DMS153 (cell line): ENCODE data around the gene BTBD9.

Source experiments
- DNase-seq: peaks from one replicate; lab custom pipeline; 2025; lab: John Stamatoyannopoulos, UW

Gene BTBD9

DNA sequence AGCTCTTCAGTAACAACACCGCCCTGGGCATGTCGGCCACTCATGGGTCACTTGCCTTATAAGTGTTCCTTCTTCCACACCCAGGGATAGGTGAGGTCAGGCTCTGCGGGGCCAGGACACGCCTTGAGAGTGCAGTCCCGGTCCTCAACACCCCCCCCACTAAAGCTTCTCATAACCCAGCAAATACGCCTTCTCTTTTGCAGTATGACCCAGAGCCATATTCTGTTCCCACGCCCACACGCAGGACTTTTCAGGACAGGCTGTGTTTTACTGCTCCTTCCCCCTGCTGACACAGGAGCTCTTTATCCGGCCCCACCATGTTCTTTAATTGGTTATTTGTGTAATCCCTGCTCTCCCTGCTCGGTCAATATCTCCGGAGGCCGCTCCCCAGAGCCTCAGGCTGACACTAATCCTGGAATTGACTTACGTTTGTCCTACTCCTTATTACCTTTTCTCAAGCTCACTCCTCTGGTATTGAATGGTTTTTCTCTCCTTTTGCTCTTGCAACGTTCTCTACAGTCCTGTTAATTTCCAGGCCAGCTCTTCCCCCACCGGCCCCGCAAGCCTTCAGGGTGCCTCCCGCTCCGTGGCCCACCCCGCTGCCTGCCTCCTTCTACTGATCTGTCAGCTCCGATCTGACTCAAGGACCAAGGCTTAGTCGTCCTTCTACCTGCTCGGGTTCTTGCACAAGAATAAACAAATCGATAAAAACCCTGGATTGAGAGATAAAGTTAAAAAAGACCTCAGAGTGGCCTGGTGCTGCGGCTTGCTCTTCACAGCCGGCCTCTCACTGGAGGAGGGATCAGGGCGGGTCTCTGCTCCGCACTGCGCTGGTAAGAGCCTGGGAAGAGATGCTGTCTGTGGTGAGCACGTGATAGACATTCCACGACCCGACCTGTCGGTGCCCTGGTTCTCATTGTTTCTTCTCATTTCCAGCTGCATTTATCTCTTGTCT is 462.7 kb downstream of the BTBD9 start:
- no peak for DNase-seq

DNA sequence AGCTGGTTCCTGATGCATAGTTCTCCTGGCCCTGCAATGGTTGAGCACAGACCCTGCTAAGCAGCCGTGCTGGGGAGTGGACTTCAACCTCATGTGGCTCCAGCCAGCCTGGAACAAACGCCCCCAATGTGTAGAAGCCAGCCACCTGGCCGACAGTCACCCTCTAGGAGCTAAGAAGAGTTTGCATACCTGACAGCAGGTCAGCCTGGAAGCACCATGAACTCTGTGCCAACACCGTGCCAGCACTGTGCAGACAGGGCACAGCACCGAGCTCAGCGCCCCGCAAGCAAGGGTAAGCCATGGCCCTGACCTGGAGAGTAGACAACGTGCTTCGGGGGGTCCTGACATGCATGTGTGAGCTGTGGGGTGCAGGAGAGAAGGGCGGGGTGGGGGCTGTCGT is 463.9 kb downstream of the BTBD9 start:
- no peak for DNase-seq

DNA sequence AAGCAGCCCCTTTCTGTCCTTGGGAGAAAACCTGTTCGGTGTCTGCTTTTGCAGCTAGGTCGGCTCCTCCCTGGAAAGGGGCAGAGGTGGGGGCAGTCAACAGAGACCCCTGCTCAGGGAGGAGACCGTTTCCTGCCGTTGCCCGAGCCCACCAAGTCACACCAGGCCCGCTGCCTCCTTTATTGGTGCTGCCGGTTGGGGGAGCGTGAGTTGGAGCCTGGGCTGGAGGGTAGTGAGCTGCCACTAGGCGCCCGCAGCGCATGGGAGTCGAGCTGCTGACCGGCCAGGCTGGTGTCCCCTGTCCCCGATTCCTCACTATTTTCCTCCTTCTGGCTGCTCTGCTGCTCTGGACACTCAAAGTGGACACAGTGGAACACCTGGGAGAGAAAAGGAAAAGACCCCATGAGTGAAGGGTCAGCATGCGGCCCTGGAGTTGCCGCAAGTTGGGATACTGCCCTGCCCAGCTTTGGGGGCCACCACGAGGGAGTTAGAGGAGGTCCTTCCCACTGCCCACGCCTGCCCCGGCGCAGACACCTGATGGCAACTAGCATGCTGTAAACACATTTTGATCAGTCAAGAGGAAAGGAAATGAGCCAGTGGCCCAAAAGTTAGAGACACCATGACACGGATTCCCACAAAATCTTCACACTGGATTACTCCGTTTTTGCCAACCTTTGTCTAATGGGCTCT is 464.8 kb downstream of the BTBD9 start:
- DNase-seq = no peak

DNA sequence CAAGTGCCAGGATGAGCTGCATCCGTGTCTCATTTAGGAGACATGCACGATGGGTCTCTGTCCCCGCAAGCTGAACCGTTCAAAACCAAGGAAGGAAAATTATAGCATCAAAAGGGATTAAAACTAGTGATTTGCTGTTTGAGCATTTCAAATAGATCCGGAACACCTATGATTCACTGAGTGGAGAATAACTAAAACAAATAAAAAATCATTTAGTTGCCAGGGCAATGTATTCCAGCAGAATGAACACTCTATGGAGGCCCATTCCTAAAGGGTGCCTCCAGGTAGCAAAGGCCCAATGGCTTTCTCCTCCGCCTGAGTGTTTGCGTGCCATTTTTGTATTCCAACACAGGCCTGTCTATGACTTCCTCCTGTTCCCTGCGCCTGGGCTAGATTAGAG is 465.4 kb downstream of the BTBD9 start:
- no peak for DNase-seq

DNA sequence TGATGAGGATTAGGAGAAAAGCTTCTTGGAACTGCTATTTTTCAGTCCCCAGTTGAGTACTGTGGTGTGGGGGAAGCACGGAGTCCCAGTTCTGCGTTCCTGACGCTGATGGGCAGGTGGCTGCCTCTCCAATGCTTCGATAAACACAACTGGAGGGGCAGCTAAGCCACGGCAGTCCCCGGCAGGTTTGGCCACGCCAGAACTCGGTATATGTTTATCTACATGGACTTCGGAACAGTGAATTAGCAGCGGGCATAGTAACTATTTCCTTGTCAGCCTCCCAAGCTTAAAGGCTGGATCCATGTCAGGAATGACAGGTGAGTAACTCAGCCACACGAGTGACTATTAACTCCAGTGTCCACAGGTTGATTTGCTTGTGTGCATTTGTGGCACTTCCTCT is 465.8 kb downstream of the BTBD9 start:
- DNase-seq = no peak

DNA sequence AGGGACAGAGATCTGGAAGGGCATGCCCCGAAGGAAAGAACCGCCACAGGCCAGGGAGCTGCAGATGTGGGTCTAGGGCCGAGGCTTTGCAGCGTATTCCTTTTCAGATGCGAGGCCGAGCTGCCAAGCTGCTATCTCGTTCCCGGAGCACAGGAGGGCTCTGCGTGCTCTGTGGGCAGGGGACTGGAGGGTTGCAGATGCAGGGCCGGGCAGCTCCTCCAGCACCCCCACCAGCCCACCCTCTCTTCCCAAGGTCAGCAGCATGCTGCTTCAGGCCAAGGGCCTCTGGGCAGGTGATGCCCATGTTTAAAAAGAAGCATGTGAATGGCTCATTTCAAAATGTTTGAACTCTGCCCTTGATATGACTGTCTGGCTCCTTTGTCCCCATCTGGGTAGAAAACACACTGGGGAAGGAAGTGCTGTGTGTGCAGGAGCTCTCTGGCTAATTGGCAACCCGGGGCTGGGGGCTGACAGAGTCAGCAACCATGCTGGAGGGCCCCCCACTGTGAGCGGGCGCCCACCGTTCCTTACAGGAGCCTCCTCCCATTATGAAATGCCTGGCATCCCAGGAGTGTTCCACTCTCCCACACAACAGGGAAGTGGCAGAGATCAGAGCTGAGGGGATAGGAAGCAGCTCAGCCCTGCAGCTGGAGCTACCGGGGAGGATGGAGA is 466.9 kb downstream of the BTBD9 start:
- no peak for DNase-seq

DNA sequence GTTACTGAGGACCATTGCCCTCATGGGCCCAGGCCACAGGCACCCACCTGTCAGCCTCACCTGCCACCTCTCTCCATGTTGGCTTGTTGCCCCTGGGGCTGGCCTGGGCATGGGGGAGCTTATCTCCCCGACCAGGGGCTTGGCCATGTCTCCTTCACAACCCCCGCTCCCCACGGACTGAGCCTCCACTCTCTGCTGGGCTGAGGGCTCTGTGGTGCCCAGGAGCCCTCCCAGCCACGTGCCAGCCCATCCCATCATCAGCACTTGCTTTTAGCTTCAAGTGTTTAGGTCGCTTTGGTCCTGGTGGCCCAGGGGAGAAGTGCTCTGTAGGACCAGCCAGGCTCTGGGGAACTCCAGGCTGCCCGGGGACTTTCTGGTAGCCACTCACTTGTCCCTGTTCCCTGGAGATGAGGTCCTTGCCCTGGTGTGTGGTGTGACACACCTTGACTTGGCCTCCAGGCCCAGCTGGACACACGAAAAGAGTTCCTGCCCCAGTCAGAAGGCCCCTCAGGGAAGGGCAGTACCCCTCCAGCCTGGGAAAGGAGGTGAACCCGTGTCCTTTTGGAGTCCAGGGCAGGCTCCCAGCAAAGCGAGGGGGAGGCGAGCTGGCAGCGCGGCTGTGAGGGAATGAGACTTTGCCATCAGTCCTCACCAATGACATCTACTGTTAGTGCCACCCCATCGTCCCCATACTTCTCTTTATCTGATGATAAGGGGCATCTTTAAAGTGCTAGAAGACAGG is 467.6 kb downstream of the BTBD9 start:
- no peak for DNase-seq

DNA sequence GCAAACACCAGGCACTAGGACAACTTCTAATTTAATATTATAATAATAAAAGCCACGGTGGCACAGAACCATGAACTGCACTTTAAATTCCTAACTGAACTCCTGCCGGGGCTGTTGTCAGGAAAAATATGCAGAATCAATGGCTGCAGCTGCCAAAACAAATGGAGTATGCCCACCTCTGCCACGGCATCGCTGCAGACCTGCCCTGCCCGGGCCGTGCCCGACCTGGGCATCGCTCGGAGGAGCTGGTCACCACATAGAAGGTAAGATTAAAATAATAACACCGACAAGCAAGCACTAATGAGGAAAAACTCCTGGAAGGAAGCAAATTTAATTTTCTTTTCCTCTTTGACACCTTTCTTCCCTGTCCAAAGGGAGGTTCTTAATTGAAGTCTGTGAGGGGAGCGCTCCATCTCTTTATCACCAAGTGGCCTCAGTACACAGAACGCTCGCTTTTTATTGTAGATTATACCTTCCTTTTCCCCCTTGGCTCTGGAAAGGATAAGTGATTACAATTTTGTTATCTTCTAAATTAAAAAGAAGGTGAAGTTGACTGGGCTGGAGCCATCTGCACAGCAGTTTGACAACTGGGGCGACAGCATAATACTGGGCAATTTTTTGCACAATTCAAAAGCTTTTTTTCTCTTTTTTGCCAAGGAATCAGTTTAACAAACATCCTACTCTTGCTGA is 468.9 kb downstream of the BTBD9 start:
- no peak for DNase-seq

DNA sequence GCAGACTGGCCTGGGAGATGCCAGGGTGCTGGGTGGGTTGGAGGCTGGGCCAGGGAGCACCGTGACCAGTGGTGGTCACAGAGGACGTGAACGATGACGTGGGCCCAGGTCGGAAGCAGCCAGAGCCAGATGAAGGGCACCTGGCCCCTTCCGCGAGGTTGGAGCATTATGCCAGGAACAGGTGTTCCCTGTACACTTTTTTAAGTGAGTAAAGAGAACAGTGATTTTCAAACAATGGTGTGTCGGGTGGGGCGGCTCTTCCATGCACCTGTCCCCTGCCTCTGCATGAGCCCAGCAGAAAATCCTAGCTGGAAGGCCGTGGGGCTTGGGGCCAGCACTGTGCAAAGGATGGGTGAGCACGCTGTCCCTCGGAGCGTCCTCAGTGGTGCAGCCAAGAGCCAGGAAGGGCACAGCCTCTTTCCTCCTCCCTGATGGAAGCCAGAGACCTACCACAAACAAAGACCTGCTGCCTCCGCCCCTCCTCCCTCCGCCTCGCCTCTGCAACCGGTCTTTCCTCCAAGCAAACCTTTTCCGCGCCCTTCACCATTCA is 469.7 kb downstream of the BTBD9 start:
- DNase-seq = peak; percentile 81

DNA sequence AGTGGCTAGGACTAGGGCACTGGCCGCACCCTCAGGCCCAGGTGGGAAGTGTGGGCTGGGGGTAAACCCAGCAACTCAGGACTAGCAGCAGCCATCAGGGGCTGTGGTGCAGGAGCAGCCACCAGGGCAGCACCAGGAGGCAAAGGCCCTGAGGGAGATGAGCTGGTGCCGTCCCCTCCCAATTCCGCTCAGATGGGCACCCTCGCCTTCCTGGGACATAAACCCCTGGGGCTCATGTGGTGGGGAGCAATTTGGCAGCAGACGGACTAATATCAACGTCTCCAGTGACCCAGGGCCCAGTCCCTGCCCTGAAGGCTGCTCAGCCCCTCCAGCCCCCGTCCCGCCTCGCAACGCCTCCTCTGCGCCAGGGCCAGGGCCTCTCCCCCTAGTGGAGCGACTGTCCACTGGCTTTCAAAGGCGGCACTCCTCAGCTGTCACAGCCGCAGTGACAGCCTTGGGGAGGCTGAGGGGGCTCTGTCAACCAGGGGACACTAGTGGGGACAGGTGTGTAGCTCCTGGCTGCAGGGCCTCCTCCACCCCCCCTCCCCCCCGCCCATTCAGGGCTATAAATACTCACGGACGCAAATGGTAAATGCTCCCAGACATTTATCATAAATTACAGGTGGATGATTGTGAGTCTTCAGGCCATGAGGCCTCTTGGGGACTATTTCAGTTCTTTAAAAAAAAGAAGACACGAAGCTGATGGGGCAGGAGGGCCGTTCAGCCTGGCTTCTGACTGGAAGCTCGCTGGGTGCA is 470.3 kb downstream of the BTBD9 start:
- no peak for DNase-seq

DNA sequence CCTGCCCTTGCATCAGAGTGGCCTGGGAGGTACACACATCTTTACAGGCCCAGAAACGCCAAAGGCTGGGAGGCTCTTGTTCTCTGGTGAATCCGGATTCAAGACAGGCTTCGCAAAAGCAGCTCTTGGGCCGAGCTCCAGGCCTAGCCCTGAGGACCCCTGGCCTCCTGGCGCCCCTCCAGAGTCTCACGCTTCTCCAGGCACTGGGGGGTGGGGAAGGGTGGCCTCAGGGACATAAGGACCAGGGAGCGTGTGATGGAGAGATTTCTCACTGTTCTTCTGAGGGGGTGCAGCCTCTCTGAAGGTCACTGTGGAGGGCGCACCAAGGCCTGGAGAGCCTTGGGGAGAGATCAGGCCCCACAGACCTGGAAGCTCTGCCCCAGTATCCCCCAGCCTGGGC is 471.0 kb downstream of the BTBD9 start:
- DNase-seq = no peak

DNA sequence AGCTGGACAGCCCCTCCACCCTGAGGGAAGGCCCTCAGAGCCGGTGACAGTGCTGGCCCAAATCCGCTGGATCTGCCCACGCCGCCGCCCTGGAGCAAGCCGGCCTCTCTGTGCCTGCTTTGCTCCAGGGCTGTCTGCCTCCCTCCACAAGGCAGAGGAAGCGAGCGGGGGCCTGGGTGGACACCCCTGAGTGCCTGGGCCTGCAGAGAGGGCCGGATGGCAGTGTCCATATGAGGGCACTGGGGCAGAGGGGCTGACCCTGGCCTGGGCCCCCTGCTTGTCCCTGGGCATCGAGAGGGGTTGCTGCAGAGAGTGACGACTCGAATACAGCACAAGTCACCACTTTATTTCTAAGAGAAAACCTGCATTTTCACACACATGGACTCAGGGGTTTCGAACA is 471.6 kb downstream of the BTBD9 start:
- no peak for DNase-seq

DNA sequence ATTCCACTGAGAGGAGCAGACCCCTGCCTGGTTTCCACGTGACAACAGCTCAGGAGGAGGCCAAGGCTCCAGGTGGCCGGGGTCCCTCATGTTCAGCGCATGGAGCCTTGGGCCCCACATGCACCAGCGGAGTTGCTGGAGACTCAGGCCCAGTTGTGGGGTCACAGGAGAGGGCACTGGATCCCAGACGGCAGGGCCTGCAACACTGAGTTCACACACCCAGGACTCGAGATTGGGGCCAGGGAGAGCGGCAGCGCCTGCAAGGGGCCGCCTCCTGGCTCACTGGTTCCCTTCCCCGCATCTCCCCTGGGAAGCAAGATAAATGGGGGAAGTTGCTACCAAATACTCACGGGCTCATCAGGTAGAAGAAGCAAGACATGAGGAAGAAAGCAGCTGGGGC is 472.1 kb downstream of the BTBD9 start:
- DNase-seq = no peak

DNA sequence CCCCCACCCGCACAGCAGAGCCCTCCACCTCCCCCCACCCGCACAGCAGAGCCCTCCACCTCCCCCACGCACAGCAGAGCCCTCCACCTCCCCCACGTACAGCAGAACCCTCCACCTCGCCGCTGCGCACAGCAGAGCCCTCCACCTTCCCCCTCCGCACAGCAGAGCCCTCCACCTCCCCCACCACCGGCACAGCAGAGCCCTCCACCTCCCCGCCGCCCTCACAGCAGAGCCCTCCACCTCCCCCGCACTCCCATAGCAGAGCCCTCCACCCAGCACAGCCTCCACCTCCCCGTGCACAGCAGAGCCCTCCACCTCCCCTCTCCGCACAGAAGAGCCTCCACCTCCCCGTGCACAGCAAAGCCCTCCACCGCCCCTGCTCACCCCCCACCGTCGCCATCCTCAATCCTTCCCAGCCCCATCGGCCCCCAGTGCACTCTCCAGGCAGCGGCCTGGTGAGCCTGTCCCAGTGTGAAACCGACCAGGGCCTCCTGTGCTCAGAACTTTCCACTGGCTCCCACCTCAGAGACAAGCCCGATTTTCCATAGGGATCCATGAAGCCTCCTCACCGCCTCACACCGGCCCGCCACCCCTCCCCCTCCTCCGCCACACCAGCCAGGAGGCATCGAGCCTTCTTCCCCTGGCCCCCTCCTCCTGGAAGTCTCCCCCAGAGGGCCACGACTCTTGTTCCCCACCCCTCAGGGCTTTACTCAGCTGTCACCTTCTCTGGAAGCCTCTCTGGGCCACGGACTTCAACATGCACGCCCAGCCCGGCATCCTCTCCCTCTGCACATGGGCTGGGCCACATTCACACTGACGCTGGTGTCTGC is 473.1 kb downstream of the BTBD9 start:
- DNase-seq = no peak

DNA sequence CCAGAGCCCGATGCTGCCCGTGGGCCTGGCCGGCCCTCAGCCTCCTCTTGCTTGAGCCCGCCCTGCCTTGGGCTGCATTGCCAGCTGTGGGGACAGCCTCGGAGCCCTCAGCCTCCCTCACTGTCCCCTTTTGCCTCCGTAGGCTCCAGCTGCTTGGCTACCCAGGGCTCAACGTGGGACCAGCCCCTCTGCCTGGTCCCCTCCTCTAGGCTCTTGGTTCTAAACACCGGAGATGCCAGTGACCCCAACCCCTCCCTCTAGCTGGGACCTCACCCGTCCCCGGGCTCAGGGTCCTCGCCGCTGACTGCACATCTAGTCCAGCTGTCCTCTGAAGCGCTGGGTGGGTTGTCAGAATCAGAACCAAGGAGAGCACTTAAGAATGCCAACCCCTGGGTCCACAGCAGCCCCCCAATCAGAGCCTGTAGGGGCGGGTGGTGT is 475.0 kb downstream of the BTBD9 start:
- DNase-seq = no peak

DNA sequence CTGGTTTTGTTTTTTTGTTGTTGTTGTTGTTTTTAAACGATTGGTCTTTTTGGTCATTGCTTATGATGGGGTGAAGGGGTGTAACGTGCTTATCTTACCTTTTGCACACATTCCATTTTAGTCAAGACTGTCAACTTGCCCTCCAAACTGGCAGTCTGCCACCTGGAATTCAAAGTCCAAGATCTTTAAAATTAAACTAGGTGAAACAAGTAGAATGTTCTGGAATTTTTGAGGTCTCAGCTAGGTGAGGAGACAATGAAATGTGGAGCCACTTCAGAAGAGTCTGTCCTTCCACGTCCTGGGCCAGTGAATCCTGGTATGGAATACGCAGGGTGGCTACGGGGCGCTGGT is 475.6 kb downstream of the BTBD9 start:
- no peak for DNase-seq

DNA sequence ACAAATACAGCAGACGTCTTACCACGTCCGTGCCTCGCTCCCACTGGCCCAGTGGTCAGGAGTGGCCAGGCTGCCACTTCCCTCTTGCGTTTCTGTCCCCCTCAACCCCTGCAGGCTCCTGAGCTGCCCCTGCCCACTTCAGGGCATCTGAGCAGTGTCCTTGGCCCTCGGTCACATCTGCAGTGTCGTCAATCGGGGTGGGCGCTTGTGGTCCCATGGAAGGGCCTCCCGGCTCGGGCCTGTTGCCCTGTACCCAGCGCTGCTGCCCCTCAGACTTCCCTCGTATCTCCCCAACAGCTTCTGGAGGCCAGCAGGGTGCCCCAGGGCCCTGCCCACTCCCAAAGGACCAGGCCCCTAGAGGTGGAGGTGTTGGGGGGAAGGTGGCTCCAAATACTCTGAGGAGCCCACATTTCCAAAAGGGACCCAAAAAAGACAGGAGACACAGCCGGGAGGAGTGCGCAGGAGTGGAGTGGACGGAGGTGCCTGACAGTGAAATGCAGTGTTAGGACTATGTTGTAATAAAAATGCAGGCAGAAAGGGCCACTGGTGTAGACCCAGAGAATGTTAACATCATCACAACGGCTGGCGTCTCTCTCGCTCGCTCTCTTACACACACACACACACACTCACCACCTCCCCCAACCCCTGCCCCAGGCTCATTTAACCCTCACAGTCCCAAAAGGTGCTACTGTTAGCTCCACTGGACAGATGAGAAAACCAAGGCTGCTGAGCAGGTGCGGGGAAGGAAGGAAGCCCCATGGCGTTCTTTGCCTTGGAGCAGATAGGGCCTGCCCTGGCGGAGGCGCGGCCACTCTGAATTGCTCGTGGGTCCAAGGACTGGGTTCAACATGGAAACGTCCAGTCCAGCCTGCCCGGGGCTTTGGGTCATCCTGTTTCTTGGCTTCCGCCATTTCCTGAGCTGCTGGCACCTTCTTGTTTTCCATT is 476.3 kb downstream of the BTBD9 start:
- DNase-seq = no peak

DNA sequence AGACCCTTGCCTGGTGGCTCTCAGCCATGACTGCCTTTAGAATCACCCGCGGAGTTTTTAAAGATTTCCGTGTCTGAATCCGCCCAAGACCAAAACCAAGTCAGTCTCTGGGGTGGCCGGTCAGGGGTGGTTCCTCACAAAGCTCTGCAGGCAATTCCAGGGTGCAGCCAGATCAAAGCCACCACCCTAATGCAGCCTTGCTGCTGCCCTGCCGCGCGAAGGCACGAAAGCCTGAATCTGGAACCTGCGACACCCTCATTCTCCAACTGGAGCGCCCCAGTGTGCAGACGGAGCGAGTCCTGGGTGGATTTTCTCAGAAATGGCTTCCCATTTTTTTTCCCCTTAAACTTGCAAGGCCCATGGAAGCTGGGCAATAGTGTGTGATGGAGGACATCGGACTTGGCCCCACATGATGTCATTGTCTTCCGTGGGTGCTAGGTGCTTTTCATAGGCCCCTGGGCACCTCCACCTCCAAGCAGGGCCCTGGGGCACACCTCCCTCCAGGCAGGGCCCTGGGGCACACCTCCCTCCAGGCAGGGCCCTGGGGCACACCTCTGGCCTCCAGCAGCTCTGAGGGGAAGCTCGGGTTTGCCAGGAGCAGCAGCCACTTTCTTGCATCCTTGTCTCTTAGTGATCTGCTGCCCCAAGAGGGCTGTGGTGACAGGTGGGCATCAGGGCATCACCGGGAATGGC is 477.1 kb downstream of the BTBD9 start:
- DNase-seq = no peak
